Fibroblast of lung (primary cell): ENCODE data around the gene KIF19.

Source experiments
- EZH2 ChIP-seq: IDR thresholded peaks from 2 replicates; pipeline ENCODE4 v1.5.1; 2012; ENCODE audit warnings: low read length, control low read depth, mild to moderate bottlenecking; ENCODE audit errors: missing control alignments
- TF ChIP-seq, protein P1 (sequence below), 2 donors: IDR thresholded peaks in 1 of 2; conservative IDR thresholded peaks in 1 of 2; 1 replicate in 1 of 2; 2 replicates in 1 of 2; pipeline ENCODE4 v1.5.1; 2011 to 2012; ENCODE audit warnings: low read length in 2 of 2, control low read depth in 1 of 2, inconsistent platforms in 1 of 2, low read depth in 1 of 2, mild to moderate bottlenecking in 1 of 2

DNA sequence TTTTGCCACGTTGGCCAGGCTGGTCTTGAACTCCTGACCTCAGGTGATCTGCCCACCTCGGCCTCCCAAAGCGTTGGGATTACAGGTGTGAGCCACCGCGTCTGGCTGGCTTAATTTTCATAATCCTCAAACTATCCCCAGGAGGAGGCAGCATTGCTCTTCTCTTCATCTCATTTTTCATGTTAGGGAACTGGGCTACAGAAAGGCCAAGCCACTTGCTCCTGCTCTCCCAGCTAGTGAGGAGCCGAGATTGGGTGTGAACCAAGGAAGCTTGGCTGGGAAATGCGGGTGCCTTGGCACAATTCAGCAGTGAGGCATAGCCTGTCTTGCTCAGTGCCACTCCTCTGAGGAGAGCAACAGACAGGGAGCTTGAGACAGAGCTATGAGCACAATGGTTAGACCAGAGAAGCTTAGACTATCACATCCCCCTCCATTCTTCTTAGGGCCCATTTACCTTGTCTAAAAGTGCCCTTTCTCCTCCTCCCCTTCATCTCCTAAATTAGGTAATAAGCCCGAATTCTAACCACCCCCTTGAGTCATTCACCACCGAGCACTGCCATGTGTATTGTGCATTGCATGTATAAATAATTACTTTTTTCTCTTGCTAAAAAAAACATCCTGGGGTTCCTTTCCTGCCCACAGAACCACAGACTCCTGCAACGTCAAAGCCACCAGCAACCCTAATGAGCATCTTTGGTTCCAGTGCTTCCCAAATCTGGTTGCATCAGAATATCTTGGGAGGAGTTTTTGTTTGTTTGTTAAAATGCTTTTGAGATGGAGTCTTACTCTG lies 20.0 kb upstream of the KIF19 start:
- TF ChIP-seq, protein P1, sequence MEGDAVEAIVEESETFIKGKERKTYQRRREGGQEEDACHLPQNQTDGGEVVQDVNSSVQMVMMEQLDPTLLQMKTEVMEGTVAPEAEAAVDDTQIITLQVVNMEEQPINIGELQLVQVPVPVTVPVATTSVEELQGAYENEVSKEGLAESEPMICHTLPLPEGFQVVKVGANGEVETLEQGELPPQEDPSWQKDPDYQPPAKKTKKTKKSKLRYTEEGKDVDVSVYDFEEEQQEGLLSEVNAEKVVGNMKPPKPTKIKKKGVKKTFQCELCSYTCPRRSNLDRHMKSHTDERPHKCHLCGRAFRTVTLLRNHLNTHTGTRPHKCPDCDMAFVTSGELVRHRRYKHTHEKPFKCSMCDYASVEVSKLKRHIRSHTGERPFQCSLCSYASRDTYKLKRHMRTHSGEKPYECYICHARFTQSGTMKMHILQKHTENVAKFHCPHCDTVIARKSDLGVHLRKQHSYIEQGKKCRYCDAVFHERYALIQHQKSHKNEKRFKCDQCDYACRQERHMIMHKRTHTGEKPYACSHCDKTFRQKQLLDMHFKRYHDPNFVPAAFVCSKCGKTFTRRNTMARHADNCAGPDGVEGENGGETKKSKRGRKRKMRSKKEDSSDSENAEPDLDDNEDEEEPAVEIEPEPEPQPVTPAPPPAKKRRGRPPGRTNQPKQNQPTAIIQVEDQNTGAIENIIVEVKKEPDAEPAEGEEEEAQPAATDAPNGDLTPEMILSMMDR (conservative IDR thresholded peaks at IDR 0.05 in 1 of 2, IDR thresholded peaks at IDR 0.05 in 1 of 2; ENCODE audit: low read depth in 1 of 2, low read length in 2 of 2) = no peak
- no peak for TF ChIP-seq EZH2
